H1 (cell line): ENCODE results near the gene CHST13.

ENCODE experiments used
- CTCF ChIP-seq, 3 experiments: IDR thresholded peaks; 1 replicate in 2 of 3; 2 replicates in 1 of 3; pipeline versions ENCODE4 v1.5.1 to v1.6.1; 2011; ENCODE audit warnings: low read length in 3 of 3, mild to moderate bottlenecking in 3 of 3, inconsistent platforms in 2 of 3, low read depth in 1 of 3, moderate library complexity in 1 of 3; ENCODE audit not compliant: insufficient read depth in 1 of 3; ENCODE audit errors: control extremely low read depth in 1 of 3
- HDAC6 ChIP-seq: IDR thresholded peaks from one replicate; pipeline ENCODE4 v1.7.1; 2012; ENCODE audit warnings: low read depth, mild to moderate bottlenecking, inconsistent platforms, low read length, moderate library complexity

GRCh38 chr3:126491221-126492013 lies 32.5 kb upstream of the CHST13 start:
- TF ChIP-seq CTCF (IDR thresholded peaks at IDR 0.05; ENCODE audit: control extremely low read depth in 1 of 3, insufficient read depth in 1 of 3, low read depth in 1 of 3, low read length in 3 of 3) (no peak), HDAC6 (no peak)
